ENCODE data around the gene ZNF672.
"Not testable (repeated sequence)": the region's sequence is repeated elsewhere in the genome, so short reads cannot be mapped to it uniquely, and the experiment has no call there.

ZNF672 gene

GRCh38 chr1:248873409-248873992, 35.5 kb downstream of the ZNF672 start:
- H3K4me3 ChIP-seq (ENCODE audit: low read depth, low read length) = peak overlapping the region; percentile 58
- peak; percentile 91 for DNase-seq (ENCODE audit: low read depth)
- no peak for TF ChIP-seq CTCF (IDR thresholded peaks at IDR 0.05; ENCODE audit: control insufficient read depth, extremely low read depth, insufficient read depth)

GRCh38 chr1:248873993-248874533, 36.0 kb downstream of the ZNF672 start:
- peak; percentile 80 for DNase-seq (ENCODE audit: low read depth)
- no peak for TF ChIP-seq CTCF (IDR thresholded peaks at IDR 0.05; ENCODE audit: control insufficient read depth, extremely low read depth, insufficient read depth)
- peak overlapping the region; percentile 58 for H3K4me3 ChIP-seq (ENCODE audit: low read depth, low read length)

- peak; percentile 92 for DNase-seq (ENCODE audit: low read depth)
These were observed 43.2 kb downstream of the ZNF672 start for GRCh38 chr1:248881261-248881660.

GRCh38 chr1:248882427-248882826, 44.4 kb downstream of the ZNF672 start:
- not testable (repeated sequence) for DNase-seq (ENCODE audit: low read depth); H3K4me3 ChIP-seq (ENCODE audit: low read depth, low read length)

More at GRCh38 chr1:248881261-248881660, 43.2 kb downstream of the ZNF672 start:
- no peak for TF ChIP-seq CTCF (IDR thresholded peaks at IDR 0.05; ENCODE audit: control insufficient read depth, extremely low read depth, insufficient read depth)
- no peak overlapping the region for H3K4me3 ChIP-seq (ENCODE audit: low read depth, low read length)

GRCh38 chr1:248884632-248885295, 46.7 kb downstream of the ZNF672 start:
- no peak overlapping the region for H3K4me3 ChIP-seq (ENCODE audit: low read depth, low read length)
- DNase-seq (ENCODE audit: low read depth) = no peak
- no peak for TF ChIP-seq CTCF (IDR thresholded peaks at IDR 0.05; ENCODE audit: control insufficient read depth, extremely low read depth, insufficient read depth)

GRCh38 chr1:248885646-248886045, 47.6 kb downstream of the ZNF672 start:
- no peak for DNase-seq (ENCODE audit: low read depth)
- H3K4me3 ChIP-seq (ENCODE audit: low read depth, low read length) = no peak overlapping the region
- no peak for TF ChIP-seq CTCF (IDR thresholded peaks at IDR 0.05; ENCODE audit: control insufficient read depth, extremely low read depth, insufficient read depth)

- H3K4me3 ChIP-seq (ENCODE audit: low read depth, low read length) = no peak overlapping the region
- no peak for DNase-seq (ENCODE audit: low read depth)
- TF ChIP-seq CTCF (IDR thresholded peaks at IDR 0.05; ENCODE audit: control insufficient read depth, extremely low read depth, insufficient read depth) = no peak
These were observed 48.3 kb downstream of the ZNF672 start for GRCh38 chr1:248886237-248886895.

- not testable (repeated sequence) for DNase-seq (ENCODE audit: low read depth); H3K4me3 ChIP-seq (ENCODE audit: low read depth, low read length)
These were observed 51.9 kb downstream of the ZNF672 start for GRCh38 chr1:248889914-248890243.

Measured in LNCaP clone FGC (cell line).